Right lobe of liver (tissue), 4 donors: ENCODE results near the gene CAMTA1.

ENCODE experiments used
- POLR2A ChIP-seq: fragments of 450-650 bp; IDR thresholded peaks from one replicate; pipeline ENCODE4 v1.6.1; 2017; ENCODE audit warnings: antibody characterized with exemption, mild to moderate bottlenecking
- TF ChIP-seq, protein P1 (sequence below), 4 donors: fragments of 200-600 bp in 3 of 4; fragments of 450-650 bp in 1 of 4; IDR thresholded peaks; one replicate each; pipeline versions ENCODE4 v1.5.1 to v1.8.0; 2016 to 2022; ENCODE audit warnings: antibody characterized with exemption in 4 of 4, mild to moderate bottlenecking in 2 of 4
- donor health status: DM: no; HTN: no; CAD: no.
- donor health status: DM: no; HTN: no; CAD: no.
- donor health status: DM: no; HTN: yes; CAD: no.

DNA sequence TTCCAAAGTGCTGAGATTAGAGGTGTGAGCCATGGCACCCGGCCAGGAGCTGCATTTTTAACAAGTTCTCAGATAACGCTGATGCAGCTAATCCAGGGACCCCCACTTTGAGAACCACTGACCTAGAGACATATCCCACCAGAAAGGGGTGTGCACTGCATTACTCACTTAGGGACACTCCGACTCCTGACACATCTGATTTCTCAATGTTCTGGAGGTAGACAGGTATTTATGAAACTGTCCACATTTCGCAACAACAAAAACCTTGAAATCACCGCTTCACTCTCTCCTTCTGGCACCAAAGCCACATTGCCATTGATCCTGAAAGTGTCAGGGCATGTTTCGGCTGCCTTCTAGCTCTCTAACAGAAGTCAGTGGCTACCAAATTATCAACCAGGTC lies 23.2 kb upstream of the CAMTA1 start:
- TF ChIP-seq, protein P1, sequence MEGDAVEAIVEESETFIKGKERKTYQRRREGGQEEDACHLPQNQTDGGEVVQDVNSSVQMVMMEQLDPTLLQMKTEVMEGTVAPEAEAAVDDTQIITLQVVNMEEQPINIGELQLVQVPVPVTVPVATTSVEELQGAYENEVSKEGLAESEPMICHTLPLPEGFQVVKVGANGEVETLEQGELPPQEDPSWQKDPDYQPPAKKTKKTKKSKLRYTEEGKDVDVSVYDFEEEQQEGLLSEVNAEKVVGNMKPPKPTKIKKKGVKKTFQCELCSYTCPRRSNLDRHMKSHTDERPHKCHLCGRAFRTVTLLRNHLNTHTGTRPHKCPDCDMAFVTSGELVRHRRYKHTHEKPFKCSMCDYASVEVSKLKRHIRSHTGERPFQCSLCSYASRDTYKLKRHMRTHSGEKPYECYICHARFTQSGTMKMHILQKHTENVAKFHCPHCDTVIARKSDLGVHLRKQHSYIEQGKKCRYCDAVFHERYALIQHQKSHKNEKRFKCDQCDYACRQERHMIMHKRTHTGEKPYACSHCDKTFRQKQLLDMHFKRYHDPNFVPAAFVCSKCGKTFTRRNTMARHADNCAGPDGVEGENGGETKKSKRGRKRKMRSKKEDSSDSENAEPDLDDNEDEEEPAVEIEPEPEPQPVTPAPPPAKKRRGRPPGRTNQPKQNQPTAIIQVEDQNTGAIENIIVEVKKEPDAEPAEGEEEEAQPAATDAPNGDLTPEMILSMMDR (IDR thresholded peaks at IDR 0.05): no peak
- no peak for TF ChIP-seq POLR2A
